ENCODE results near the gene ZDHHC14.
"Not testable (repeated sequence)": the region's sequence is repeated elsewhere in the genome, so short reads cannot be mapped to it uniquely, and the experiment has no call there.

GRCh38 chr6:157706351-157706750 is 325.4 kb downstream of the ZDHHC14 start:
- TF ChIP-seq, protein P1, sequence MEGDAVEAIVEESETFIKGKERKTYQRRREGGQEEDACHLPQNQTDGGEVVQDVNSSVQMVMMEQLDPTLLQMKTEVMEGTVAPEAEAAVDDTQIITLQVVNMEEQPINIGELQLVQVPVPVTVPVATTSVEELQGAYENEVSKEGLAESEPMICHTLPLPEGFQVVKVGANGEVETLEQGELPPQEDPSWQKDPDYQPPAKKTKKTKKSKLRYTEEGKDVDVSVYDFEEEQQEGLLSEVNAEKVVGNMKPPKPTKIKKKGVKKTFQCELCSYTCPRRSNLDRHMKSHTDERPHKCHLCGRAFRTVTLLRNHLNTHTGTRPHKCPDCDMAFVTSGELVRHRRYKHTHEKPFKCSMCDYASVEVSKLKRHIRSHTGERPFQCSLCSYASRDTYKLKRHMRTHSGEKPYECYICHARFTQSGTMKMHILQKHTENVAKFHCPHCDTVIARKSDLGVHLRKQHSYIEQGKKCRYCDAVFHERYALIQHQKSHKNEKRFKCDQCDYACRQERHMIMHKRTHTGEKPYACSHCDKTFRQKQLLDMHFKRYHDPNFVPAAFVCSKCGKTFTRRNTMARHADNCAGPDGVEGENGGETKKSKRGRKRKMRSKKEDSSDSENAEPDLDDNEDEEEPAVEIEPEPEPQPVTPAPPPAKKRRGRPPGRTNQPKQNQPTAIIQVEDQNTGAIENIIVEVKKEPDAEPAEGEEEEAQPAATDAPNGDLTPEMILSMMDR (IDR thresholded peaks at IDR 0.05): not testable (repeated sequence)
- not testable (repeated sequence) for TF ChIP-seq POLR2A (IDR thresholded peaks at IDR 0.05)
